Measurements from ENCODE around the gene BTNL3. TPM values are rescaled to one million over a fixed set of nuclear protein-coding genes. Genes with fewer than 3 reads are reported as not detected.

The BTNL3 gene
- total and polyA plus RNA-seq, 9 of the 15 experiments (the other 6 are each of a cell fraction or from before 2014, with no cell fraction given), result 0.03 to 0.44 (median 0.04) TPM; not detected in 4

DNA sequence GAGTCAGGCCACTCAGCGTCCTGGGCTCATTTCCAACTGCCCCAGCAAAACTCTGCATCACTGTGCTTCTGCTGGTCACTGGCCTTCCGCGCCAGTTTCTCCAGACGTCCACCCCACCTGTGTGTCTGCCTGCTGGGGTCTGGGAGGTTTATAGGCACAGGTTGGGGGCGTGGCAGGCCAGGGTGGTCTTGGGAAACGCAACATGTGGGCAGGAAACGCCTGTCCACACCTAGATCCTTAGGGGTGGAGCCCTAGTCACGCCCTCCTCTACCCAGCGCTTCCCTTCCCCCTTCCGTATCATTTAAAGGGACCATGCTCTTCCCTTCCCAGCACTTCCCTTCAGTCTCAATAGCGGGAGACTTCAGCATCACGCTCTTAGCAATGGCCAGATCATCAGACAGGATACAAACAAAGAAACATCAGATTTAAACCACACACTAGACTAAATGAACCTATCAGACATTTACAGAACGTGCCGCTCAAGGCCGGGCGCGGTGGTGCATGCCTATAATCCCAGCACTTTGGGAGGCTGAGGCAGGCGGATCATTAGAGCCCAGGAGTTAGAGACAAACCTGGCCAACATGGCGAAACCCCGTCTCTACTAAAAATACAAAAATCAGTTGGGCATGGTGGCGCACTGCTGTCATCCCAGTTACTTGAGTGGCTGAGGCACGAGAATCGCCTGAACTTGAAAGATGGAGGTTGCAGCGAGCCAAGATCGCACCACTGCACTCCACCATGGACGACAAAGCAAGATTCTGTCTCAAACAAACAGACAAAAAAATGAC, 39.6 kb downstream of the BTNL3 start (continued):
- TF ChIP-seq ZBTB11 (CRISPR knock-in tag; IDR thresholded peaks at IDR 0.05), result no peak
- TF ChIP-seq GABPB1 (CRISPR knock-in tag; IDR thresholded peaks at IDR 0.05), result peak; percentile 23; the same call in 1 of the 2 replicates
- TF ChIP-seq CBX1 (IDR thresholded peaks at IDR 0.05; ENCODE audit: low read depth), result peak; percentile 96
- no peak for TF ChIP-seq AFF4 (CRISPR knock-in tag; IDR thresholded peaks at IDR 0.05)
- TF ChIP-seq ZNF318 (IDR thresholded peaks at IDR 0.05; ENCODE audit: borderline replicate concordance in 1 of 2, low read depth in 1 of 2), result peak in 1 of 2 experiments; percentile 35; a peak in 1 of 4 replicates
- no peak for TF ChIP-seq KLF6 (CRISPR knock-in tag; IDR thresholded peaks at IDR 0.05; ENCODE audit: borderline replicate concordance)
- no peak for TF ChIP-seq ZNF408 (CRISPR knock-in tag; IDR thresholded peaks at IDR 0.05; ENCODE audit: low read depth)
